ENCODE data around the gene MAFB. TPM values are rescaled to one million over a fixed set of nuclear protein-coding genes. Genes with fewer than 3 reads are reported as not detected.

Gene MAFB
- total RNA-seq, 1 experiment from 2014 or later = 0.85 TPM

DNA sequence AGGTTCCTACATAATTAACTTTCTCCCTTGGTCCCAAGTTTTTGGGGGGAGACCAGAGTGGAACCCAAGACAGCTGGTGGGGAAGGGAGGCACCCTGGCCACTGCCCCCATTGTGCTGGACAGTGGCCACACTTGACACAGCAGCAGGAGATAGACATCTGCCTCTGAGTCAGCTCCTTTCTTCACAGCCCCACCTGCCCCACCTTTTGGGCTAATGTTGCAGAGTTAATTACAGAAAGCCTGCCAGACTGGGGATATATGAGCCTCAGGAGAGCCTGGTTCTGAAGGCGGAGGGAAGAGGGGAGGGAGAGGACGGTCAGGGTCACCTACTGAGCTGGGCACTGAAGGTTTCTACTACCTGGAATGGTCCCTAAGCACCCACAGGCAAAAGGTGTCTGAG, 50.6 kb downstream of the MAFB start:
- H3K18ac ChIP-seq (ENCODE audit: insufficient read length, low read depth, low read length) = no peak overlapping the region
- H2AK5ac ChIP-seq (ENCODE audit: insufficient read length, low read length) = no peak overlapping the region
- no peak overlapping the region for H2BK120ac ChIP-seq (ENCODE audit: low read depth, low read length, poor library complexity, severe bottlenecking)
- no peak overlapping the region for H2BK5ac ChIP-seq (ENCODE audit: insufficient read length, low read length)
- Mint-ChIP-seq H3K4me1 (0 out of 4 replicates have a peak, but pooled peaks cover 0 to 1% of the 10 kb centered on the region in 2 experiments), H3K27ac (no peak overlapping the region), H3K36me3 (ENCODE audit: insufficient read depth in 1 of 3, low read depth in 3 of 3) (no peaks in the 10 kb centered on the region), H3K9me3 (no peaks in the 10 kb centered on the region; a peak in 2 of 5 replicates), H3K4me3 (no peak overlapping the region), H3K27me3 (ENCODE audit: low read depth) (peaks cover 7% of the 10 kb centered on the region)
- H3K56ac ChIP-seq (ENCODE audit: insufficient read length, low read depth, low read length) = no peak overlapping the region
- TF ChIP-seq, protein P1, sequence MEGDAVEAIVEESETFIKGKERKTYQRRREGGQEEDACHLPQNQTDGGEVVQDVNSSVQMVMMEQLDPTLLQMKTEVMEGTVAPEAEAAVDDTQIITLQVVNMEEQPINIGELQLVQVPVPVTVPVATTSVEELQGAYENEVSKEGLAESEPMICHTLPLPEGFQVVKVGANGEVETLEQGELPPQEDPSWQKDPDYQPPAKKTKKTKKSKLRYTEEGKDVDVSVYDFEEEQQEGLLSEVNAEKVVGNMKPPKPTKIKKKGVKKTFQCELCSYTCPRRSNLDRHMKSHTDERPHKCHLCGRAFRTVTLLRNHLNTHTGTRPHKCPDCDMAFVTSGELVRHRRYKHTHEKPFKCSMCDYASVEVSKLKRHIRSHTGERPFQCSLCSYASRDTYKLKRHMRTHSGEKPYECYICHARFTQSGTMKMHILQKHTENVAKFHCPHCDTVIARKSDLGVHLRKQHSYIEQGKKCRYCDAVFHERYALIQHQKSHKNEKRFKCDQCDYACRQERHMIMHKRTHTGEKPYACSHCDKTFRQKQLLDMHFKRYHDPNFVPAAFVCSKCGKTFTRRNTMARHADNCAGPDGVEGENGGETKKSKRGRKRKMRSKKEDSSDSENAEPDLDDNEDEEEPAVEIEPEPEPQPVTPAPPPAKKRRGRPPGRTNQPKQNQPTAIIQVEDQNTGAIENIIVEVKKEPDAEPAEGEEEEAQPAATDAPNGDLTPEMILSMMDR (conservative IDR thresholded peaks at IDR 0.05) = no peak
- H4K8ac ChIP-seq (replicated peaks; ENCODE audit: insufficient read length, low read depth, low read length) = no peak overlapping the region
- H2BK15ac ChIP-seq (ENCODE audit: low read depth, low read length) = no peak overlapping the region
- H3K4me2 ChIP-seq (ENCODE audit: insufficient read depth, insufficient read length, low read length) = no peak overlapping the region
- no peak overlapping the region for H2BK12ac ChIP-seq (ENCODE audit: insufficient read length, low read depth, low read length)
- no peaks in the 10 kb centered on the region for H3K4me1 ChIP-seq (ENCODE audit: insufficient read depth, low read length)
- H3K4ac ChIP-seq (ENCODE audit: low read depth, low read length) = no peak overlapping the region
- no peaks in the 10 kb centered on the region for H4K20me1 ChIP-seq (ENCODE audit: control insufficient read depth, insufficient read depth, insufficient read length)
- no peak overlapping the region for H3K14ac ChIP-seq (ENCODE audit: insufficient read depth, low read length)
- no peak overlapping the region for H3T11ph ChIP-seq (ENCODE audit: low read length)
- H3K27ac ChIP-seq (ENCODE audit: insufficient read length, low read depth, low read length) = no peak overlapping the region
- H2BK20ac ChIP-seq (ENCODE audit: low read depth, low read length, poor library complexity, severe bottlenecking) = no peak overlapping the region
- no peaks in the 10 kb centered on the region for H3K79me2 ChIP-seq (ENCODE audit: insufficient read depth, low read length)
- no peak overlapping the region for H2AFZ ChIP-seq (ENCODE audit: low read length)
- no CpG with 5 or more reads among the region's 2 CpGs for WGBS (ENCODE audit: extremely low coverage, insufficient read length, low lambda C conversion rate)
- H3K9me3 ChIP-seq (ENCODE audit: control insufficient read depth, low read depth, low read length) = no peaks in the 10 kb centered on the region
- H3K79me1 ChIP-seq (ENCODE audit: insufficient read depth, low read depth, low read length, poor library complexity, severe bottlenecking) = no peaks in the 10 kb centered on the region
- peak; percentile 10 for DNase-seq
- H4K5ac ChIP-seq (ENCODE audit: insufficient read length, low read depth, low read length) = no peak overlapping the region
- no peak overlapping the region for H3K9ac ChIP-seq (ENCODE audit: extremely low read depth, insufficient read length, low read length)
- no peak overlapping the region for H4K91ac ChIP-seq (ENCODE audit: insufficient read length, low read depth, low read length)
- no peaks in the 10 kb centered on the region for H3K23me2 ChIP-seq (ENCODE audit: insufficient read length, low read depth, low read length, poor library complexity, severe bottlenecking)
- H3K27me3 ChIP-seq (ENCODE audit: insufficient read depth, low read length) = no peaks in the 10 kb centered on the region; the same call in 1 of the 2 replicates
- H3K23ac ChIP-seq (ENCODE audit: insufficient read length, low read depth, low read length) = no peak overlapping the region
